Testis (tissue), 5 donors: ENCODE data around the gene DNAJC7. TPM values are rescaled to one million over a fixed set of nuclear protein-coding genes. Genes with fewer than 3 reads are reported as not detected.

ENCODE experiments used
- DNase-seq: peaks from one replicate; pipeline ENCODE4 v3.0.0-alpha.2; 2019
- H3K27ac ChIP-seq, 2 donors: fragments of 200-600 bp; sonication (generic); one replicate each; pipeline ENCODE4 v1.5.1; 2019
- H3K27me3 ChIP-seq: fragments of 200-600 bp; sonication (generic); one replicate; pipeline ENCODE4 v1.5.1; 2019
- H3K36me3 ChIP-seq: fragments of 200-600 bp; sonication (generic); one replicate; pipeline ENCODE4 v1.5.1; 2017; ENCODE audit warnings: low read depth; ENCODE audit errors: missing control alignments
- H3K4me1 ChIP-seq: fragments of 200-600 bp; sonication (generic); one replicate; pipeline ENCODE4 v1.5.1; 2019
- H3K4me3 ChIP-seq, 2 donors: fragments of 200-600 bp; sonication (generic); one replicate each; pipeline ENCODE4 v1.5.1; 2017 to 2019
- H3K9me3 ChIP-seq: fragments of 200-600 bp; sonication (generic); one replicate; pipeline ENCODE4 v1.5.1; 2017
- POLR2A ChIP-seq: fragments of 450-650 bp; IDR thresholded peaks from one replicate; pipeline ENCODE4 v1.6.1; 2017; ENCODE audit warnings: antibody characterized with exemption, mild to moderate bottlenecking, moderate library complexity
- WGBS, 2 donors: methylation state at CpG; one replicate each; pipeline ENCODE4 v1.1.5; 2018; 5-methylcytosine and 5-hydroxymethylcytosine counted together
- intact Hi-C: fragments of 100-400 bp; cut with DNase I; formaldehyde crosslinking; loops from one replicate; pipeline ENCODE4 v1.15.1; 2023; ENCODE audit warnings: low total_unique reads
- long read RNA-seq, 2 donors: transcript quantifications; one replicate each; lab custom pipeline, GENCODE V29; 2026
- polyA plus RNA-seq: library from polyadenylated mRNA; stranded (reverse); fragments of 350-450 nt; fragmentation: Illumina TruSeq; extraction: RNeasy Lipid Tissue Mini Kit (QIAGEN cat#74804); gene quantifications from one replicate; pipeline ENCODE4 v1.2.3, GENCODE V29; 2014; ENCODE audit warnings: low read depth, low replicate concordance; ENCODE audit not compliant: insufficient read depth
- total RNA-seq, 2 donors: library from RNA; depleted of rRNA; stranded (reverse); fragments of >200 nt; gene quantifications; one replicate each; pipeline ENCODE4 v1.2.3, GENCODE V29; 2016
- TF ChIP-seq, protein P1 (sequence below), 3 experiments: fragments of 450-650 bp in 2 of 3; fragments of 200-600 bp in 1 of 3; sonication (generic) in 1 of 3; IDR thresholded peaks; one replicate each; pipeline ENCODE4 v1.5.1; 2016 to 2019; ENCODE audit warnings: antibody characterized with exemption in 3 of 3, mild to moderate bottlenecking in 2 of 3, moderate library complexity in 1 of 3

DNAJC7 gene, protein sequence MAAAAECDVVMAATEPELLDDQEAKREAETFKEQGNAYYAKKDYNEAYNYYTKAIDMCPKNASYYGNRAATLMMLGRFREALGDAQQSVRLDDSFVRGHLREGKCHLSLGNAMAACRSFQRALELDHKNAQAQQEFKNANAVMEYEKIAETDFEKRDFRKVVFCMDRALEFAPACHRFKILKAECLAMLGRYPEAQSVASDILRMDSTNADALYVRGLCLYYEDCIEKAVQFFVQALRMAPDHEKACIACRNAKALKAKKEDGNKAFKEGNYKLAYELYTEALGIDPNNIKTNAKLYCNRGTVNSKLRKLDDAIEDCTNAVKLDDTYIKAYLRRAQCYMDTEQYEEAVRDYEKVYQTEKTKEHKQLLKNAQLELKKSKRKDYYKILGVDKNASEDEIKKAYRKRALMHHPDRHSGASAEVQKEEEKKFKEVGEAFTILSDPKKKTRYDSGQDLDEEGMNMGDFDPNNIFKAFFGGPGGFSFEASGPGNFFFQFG
- total RNA-seq, result 10 to 100 TPM; 81.1 to 86.2 TPM
- 94.3 TPM for polyA plus RNA-seq
- long read RNA-seq, donor 1, transcript DNAJC7-203 (14 exons, 2,022 nt), result major isoform, 21 of 140 reads
- long read RNA-seq, donor 1, transcript DNAJC7-217 (1 exons, 1,762 nt), result minor isoform, 18 of 140 reads
- long read RNA-seq, donor 1, partial matches to known transcripts, result 100 of 140 reads
- long read RNA-seq, donor 1, other reads (novel, unspliced or antisense), result 0 of 140 reads
- long read RNA-seq, donor 2, transcript DNAJC7-203 (14 exons, 2,022 nt), result major isoform, 7 of 64 reads
- long read RNA-seq, donor 2, partial matches to known transcripts, result 40 of 64 reads
- long read RNA-seq, donor 2, other reads (novel, unspliced or antisense), result 11 of 64 reads

GRCh38 chr17:42016941-42017865, at the start of gene DNAJC7:
TSS of gene DNAJC7 (minus strand) at chr17:42017439. CDS start at chr17:42017416, 23 bp downstream.
- no peak for TF ChIP-seq POLR2A
- TF ChIP-seq, protein P1, sequence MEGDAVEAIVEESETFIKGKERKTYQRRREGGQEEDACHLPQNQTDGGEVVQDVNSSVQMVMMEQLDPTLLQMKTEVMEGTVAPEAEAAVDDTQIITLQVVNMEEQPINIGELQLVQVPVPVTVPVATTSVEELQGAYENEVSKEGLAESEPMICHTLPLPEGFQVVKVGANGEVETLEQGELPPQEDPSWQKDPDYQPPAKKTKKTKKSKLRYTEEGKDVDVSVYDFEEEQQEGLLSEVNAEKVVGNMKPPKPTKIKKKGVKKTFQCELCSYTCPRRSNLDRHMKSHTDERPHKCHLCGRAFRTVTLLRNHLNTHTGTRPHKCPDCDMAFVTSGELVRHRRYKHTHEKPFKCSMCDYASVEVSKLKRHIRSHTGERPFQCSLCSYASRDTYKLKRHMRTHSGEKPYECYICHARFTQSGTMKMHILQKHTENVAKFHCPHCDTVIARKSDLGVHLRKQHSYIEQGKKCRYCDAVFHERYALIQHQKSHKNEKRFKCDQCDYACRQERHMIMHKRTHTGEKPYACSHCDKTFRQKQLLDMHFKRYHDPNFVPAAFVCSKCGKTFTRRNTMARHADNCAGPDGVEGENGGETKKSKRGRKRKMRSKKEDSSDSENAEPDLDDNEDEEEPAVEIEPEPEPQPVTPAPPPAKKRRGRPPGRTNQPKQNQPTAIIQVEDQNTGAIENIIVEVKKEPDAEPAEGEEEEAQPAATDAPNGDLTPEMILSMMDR (IDR thresholded peaks at IDR 0.05), result peak in 2 of 3 experiments; percentile 8 to 11
- DNase-seq, result peak; percentile 97
- intact Hi-C loops, result no loop called here
- Histone ChIP-seq H3K27me3 (no peaks in the 10 kb centered on the region), H3K4me1 (peaks cover 28% of the 10 kb centered on the region), H3K27ac (peak within 1 kb of the TSS; percentile 91 to 95), H3K36me3 (no peaks in the 10 kb centered on the region), H3K4me3 (peak within 1 kb of the TSS; percentile 87 to 95), H3K9me3 (no peaks in the 10 kb centered on the region)
- WGBS, 2 donors, result 0% methylated on average over 14 to 67 of the region's 70 CpGs

DNA sequence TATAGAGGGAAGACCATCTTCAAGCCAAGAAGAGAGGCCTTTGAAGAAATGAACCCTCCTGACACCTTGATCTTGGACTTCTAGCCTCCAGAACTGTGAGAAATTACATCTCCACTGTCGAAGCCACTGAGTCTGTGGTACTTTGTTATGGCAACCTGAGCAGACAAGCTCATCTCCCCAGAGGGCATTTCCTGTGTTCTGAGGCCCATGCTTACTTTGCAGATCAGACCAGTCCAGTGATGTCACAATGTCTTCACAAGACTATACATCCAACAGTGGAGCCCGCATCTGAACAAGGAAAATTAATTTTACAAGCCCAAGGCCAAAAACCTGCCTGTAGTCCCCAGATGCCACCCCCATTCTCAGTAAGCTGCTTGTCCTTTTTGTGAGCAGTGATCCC, 48.0 kb upstream of the DNAJC7 start:
- WGBS, 2 donors, result 86 to 90% methylated on average over 2 of the region's 2 CpGs
- H3K36me3 ChIP-seq, result no peaks in the 10 kb centered on the region
- H3K9me3 ChIP-seq, result no peaks in the 10 kb centered on the region
- H3K4me1 ChIP-seq, result peaks cover 5% of the 10 kb centered on the region
- no peaks in the 10 kb centered on the region for H3K27me3 ChIP-seq
- H3K27ac ChIP-seq, result no peak overlapping the region
- no peak for DNase-seq
- TF ChIP-seq, protein P1 (IDR thresholded peaks at IDR 0.05), result no peak
- no peak for TF ChIP-seq POLR2A
- no peak overlapping the region for H3K4me3 ChIP-seq
- intact Hi-C loops, result no loop called here

DNA sequence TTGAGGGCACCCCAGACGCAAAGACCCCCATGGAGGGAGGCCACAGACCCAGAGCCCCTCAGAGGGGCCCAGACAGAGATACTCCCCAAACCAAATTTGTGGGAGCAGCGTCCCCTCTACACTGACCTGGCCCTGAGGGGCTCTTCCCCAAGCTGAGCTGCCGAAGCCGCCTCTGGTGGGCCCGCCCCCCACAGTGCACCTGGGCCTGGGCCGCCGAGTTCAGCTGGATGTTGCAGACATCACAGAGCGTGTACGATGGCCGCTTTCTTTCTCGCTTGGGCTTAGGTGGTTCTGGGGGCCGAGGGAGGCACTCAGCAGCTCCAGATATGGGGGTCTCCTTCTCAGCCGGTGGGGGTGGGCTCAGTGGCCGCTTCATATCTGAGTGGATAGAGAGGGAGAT, 45.4 kb upstream of the DNAJC7 start:
- no peak for TF ChIP-seq POLR2A
- TF ChIP-seq, protein P1 (IDR thresholded peaks at IDR 0.05), result no peak
- Histone ChIP-seq H3K4me1 (peaks cover 10% of the 10 kb centered on the region), H3K36me3 (no peaks in the 10 kb centered on the region), H3K27ac (no peak overlapping the region), H3K27me3 (no peaks in the 10 kb centered on the region), H3K4me3 (no peak overlapping the region), H3K9me3 (no peaks in the 10 kb centered on the region)
- WGBS, 2 donors, result 88 to 90% methylated on average over 14 of the region's 14 CpGs
- no peak for DNase-seq
- intact Hi-C loops, result no loop called here

DNA sequence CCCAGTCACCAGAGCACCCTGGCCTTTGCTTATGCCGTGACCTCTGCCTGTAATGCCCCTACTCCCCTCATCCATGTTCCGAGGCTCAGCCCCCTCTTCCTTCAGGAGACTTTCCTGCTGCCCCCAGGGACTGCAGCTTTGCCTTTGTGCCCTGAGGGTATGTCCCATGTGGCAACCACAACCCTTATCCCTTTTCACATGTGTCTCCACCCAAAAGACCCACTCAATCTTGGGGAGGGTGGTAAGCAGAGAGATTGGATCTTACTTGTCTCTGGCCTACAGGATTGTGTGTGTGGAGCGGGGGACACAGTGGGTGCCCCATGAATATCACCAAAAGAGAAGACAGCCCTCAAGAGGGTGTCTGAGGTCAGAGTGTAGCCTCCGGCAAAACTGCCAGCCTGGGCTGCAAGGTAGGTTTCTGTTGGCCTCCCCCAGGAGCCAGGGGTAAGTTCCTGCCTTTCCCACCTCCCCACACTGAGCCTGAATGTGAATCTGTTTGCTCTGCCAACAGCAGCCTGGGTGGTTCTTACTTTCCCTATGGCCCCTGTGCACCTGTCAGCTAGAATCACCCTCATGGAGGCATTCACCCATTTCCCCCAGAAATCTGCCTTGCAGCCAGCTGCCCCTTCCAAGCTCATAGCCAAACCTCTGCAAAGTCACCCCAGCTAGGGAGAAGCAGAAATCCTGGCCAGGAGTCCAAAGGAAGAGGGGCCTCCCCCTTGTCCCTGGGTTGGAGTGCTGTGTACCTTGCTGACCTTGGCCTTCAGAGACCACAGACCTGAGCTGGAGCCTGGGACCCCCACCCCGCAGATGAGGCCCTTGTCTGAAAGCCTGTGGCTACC, 44.6 kb upstream of the DNAJC7 start:
- H3K9me3 ChIP-seq, result no peaks in the 10 kb centered on the region
- H3K36me3 ChIP-seq, result no peaks in the 10 kb centered on the region
- DNase-seq, result no peak
- WGBS, 2 donors, result 72 to 77% methylated on average over 4 to 5 of the region's 5 CpGs
- intact Hi-C loops, result no loop called here
- TF ChIP-seq, protein P1 (IDR thresholded peaks at IDR 0.05), result no peak
- TF ChIP-seq POLR2A, result no peak
- peaks cover 8% of the 10 kb centered on the region for H3K4me1 ChIP-seq
- H3K27me3 ChIP-seq, result no peaks in the 10 kb centered on the region
- H3K4me3 ChIP-seq, result no peak overlapping the region
- H3K27ac ChIP-seq, result no peak overlapping the region
